ENCODE measurements around the gene SIRPG. TPM values are rescaled to one million over a fixed set of nuclear protein-coding genes. Genes with fewer than 3 reads are reported as not detected.
"Not testable (repeated sequence)": the region's sequence is repeated elsewhere in the genome, so short reads cannot be mapped to it uniquely, and the experiment has no call there.

Gene SIRPG
- total RNA-seq, 2 donors from 2014 or later = not detected

DNA sequence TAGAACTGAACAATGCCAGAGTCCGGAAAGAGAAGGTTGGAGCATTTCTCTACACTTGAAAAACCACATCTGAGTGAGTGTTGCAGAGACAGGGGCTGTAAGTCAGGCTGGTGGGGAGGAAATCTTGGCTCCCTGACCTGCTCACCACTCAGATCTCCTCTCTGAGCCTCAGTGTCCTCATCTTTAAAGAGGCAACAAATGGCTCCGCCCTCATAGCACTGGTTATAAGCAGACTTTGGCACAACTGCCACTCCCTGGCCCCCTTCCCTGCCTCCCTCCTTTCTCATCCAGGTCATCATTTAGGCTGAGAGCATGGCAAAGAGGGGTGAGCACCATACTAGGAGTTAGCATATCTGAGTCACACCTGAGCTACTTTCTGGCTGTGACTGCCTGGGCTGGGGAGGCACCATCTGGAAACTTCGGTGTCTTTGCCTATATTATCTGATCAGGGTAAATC lies 10.6 kb downstream of the SIRPG start:
- no peaks in the 10 kb centered on the region for H3K27me3 Mint-ChIP-seq (ENCODE audit: insufficient read depth)
- no peaks in the 10 kb centered on the region for H3K36me3 Mint-ChIP-seq (ENCODE audit: low read depth)
- Histone ChIP-seq H3K4me1 (ENCODE audit: control insufficient read depth, insufficient read depth, low read length) (no peaks in the 10 kb centered on the region), H3K9me3 (ENCODE audit: control insufficient read depth, low read length) (no peaks in the 10 kb centered on the region), H3K36me3 (ENCODE audit: control insufficient read depth, insufficient read depth, low read length) (no peaks in the 10 kb centered on the region), H3K9ac (ENCODE audit: extremely low read depth, low read length, poor library complexity, severe bottlenecking) (no peak overlapping the region), H3K27me3 (ENCODE audit: control insufficient read depth, insufficient read depth, low read length, poor library complexity, severe bottlenecking) (no peaks in the 10 kb centered on the region), H3K4me3 (ENCODE audit: low read length) (no peak overlapping the region), H3K27ac (ENCODE audit: low read depth, low read length) (no peak overlapping the region)
- TF ChIP-seq, protein P1, sequence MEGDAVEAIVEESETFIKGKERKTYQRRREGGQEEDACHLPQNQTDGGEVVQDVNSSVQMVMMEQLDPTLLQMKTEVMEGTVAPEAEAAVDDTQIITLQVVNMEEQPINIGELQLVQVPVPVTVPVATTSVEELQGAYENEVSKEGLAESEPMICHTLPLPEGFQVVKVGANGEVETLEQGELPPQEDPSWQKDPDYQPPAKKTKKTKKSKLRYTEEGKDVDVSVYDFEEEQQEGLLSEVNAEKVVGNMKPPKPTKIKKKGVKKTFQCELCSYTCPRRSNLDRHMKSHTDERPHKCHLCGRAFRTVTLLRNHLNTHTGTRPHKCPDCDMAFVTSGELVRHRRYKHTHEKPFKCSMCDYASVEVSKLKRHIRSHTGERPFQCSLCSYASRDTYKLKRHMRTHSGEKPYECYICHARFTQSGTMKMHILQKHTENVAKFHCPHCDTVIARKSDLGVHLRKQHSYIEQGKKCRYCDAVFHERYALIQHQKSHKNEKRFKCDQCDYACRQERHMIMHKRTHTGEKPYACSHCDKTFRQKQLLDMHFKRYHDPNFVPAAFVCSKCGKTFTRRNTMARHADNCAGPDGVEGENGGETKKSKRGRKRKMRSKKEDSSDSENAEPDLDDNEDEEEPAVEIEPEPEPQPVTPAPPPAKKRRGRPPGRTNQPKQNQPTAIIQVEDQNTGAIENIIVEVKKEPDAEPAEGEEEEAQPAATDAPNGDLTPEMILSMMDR (conservative IDR thresholded peaks at IDR 0.05) = no peak
- no peak for DNase-seq
- no peaks in the 10 kb centered on the region for H3K9me3 Mint-ChIP-seq
- H3K27ac Mint-ChIP-seq = no peak overlapping the region
- no peak overlapping the region for H3K4me3 Mint-ChIP-seq
- WGBS, 2 experiments (ENCODE audit: insufficient coverage in 1 of 2, insufficient read length in 1 of 2) = 85 to 93% methylated on average over 2 to 3 of the region's 3 CpGs
- no peaks in the 10 kb centered on the region for H3K4me1 Mint-ChIP-seq

DNA sequence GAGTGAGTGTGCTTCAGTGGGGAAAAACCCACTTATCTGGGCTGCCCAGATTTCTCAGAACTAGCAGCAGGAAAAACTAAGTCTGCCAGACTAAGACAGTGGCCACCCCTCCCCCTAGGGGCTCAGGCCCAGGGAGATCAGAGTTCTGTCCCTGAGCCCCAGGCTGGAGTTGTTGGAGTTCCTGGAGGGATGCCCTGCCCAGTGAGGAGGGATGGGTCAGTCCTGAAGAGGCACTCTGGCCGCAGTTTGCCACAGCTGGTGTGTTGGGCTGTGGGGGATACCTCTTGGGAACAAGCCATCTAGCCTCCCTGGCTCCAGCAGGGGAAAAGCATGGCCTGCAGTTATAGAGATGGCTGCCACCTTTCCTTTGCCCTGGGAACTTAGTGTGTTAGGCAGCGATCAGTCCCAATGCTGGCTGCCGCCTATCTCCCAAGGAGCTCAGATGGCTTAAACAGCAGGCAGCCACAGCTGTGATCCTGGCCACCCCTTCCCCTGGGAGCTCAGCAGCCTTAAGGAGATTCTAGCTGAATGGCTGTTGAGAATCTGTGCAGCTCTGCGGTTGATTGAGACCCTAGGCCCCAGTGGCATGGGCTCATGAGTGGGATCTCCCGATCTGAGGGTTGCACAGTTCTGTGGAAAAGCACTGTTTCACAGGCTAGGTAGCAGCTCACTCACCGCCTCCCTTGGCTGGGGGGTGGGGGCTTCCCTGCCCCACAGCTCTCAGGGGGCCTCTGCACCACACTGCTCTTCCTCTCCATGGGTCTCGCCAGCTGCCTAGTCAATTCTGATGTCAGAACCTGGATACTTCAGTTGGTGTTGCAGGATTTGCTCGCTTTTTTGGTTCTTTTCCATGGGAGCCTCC lies 13.2 kb downstream of the SIRPG start:
- peaks cover 15% of the 10 kb centered on the region for H3K9me3 Mint-ChIP-seq
- Histone ChIP-seq H3K4me3 (ENCODE audit: low read length) (no peak overlapping the region), H3K27me3 (ENCODE audit: control insufficient read depth, insufficient read depth, low read length, poor library complexity, severe bottlenecking) (no peaks in the 10 kb centered on the region), H3K36me3 (ENCODE audit: control insufficient read depth, insufficient read depth, low read length) (no peaks in the 10 kb centered on the region), H3K9ac (ENCODE audit: extremely low read depth, low read length, poor library complexity, severe bottlenecking) (no peak overlapping the region), H3K9me3 (ENCODE audit: control insufficient read depth, low read length) (no peaks in the 10 kb centered on the region), H3K4me1 (ENCODE audit: control insufficient read depth, insufficient read depth, low read length) (no peaks in the 10 kb centered on the region), H3K27ac (ENCODE audit: low read depth, low read length) (no peak overlapping the region)
- TF ChIP-seq, protein P1 (conservative IDR thresholded peaks at IDR 0.05) = no peak
- H3K36me3 Mint-ChIP-seq (ENCODE audit: low read depth) = no peaks in the 10 kb centered on the region
- WGBS, 2 experiments (ENCODE audit: insufficient coverage in 1 of 2, insufficient read length in 1 of 2) = 90 to 93% methylated on average over 6 to 8 of the region's 8 CpGs
- H3K27me3 Mint-ChIP-seq (ENCODE audit: insufficient read depth) = peaks cover 7% of the 10 kb centered on the region
- no peak overlapping the region for H3K27ac Mint-ChIP-seq
- H3K4me3 Mint-ChIP-seq = no peak overlapping the region
- DNase-seq = no peak
- no peaks in the 10 kb centered on the region for H3K4me1 Mint-ChIP-seq

DNA sequence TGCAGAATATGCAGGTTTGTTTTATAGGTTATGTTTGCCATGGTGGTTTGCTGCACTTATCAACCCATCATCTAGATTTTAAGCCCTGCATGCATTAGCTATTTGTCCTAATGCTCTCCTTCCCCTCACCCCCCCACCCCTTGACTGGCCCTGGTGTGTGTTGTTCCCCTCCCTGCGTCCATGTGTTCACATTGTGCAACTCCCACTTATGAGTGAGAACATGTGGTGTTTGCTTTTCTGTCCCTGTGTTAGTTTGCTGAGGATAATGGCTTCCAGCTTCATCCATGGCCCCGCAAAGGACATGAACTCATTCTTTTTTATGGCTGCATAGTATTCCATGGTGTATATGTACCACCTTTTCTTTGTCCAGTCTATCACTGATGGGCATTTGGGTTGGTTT lies 18.9 kb downstream of the SIRPG start:
- H3K4me3 Mint-ChIP-seq; H3K27ac Mint-ChIP-seq; H3K27ac ChIP-seq (ENCODE audit: low read depth, low read length); H3K4me3 ChIP-seq (ENCODE audit: low read length); H3K36me3 ChIP-seq (ENCODE audit: control insufficient read depth, insufficient read depth, low read length); H3K27me3 ChIP-seq (ENCODE audit: control insufficient read depth, insufficient read depth, low read length, poor library complexity, severe bottlenecking); DNase-seq; H3K27me3 Mint-ChIP-seq (ENCODE audit: insufficient read depth); H3K9me3 ChIP-seq (ENCODE audit: control insufficient read depth, low read length); H3K9ac ChIP-seq (ENCODE audit: extremely low read depth, low read length, poor library complexity, severe bottlenecking); H3K4me1 Mint-ChIP-seq; H3K36me3 Mint-ChIP-seq (ENCODE audit: low read depth); H3K4me1 ChIP-seq (ENCODE audit: control insufficient read depth, insufficient read depth, low read length): not testable (repeated sequence)
- 84 to 86% methylated on average over 1 to 2 of the region's 2 CpGs for WGBS, 2 experiments (ENCODE audit: insufficient coverage in 1 of 2, insufficient read length in 1 of 2)
- H3K9me3 Mint-ChIP-seq = peaks cover 25% of the 10 kb centered on the region

Data from endodermal cell (in vitro differentiated cells).